ENCODE measurements around the gene NCS1.
"Not testable (repeated sequence)": the region's sequence is repeated elsewhere in the genome, so short reads cannot be mapped to it uniquely, and the experiment has no call there.

Gene NCS1

DNA sequence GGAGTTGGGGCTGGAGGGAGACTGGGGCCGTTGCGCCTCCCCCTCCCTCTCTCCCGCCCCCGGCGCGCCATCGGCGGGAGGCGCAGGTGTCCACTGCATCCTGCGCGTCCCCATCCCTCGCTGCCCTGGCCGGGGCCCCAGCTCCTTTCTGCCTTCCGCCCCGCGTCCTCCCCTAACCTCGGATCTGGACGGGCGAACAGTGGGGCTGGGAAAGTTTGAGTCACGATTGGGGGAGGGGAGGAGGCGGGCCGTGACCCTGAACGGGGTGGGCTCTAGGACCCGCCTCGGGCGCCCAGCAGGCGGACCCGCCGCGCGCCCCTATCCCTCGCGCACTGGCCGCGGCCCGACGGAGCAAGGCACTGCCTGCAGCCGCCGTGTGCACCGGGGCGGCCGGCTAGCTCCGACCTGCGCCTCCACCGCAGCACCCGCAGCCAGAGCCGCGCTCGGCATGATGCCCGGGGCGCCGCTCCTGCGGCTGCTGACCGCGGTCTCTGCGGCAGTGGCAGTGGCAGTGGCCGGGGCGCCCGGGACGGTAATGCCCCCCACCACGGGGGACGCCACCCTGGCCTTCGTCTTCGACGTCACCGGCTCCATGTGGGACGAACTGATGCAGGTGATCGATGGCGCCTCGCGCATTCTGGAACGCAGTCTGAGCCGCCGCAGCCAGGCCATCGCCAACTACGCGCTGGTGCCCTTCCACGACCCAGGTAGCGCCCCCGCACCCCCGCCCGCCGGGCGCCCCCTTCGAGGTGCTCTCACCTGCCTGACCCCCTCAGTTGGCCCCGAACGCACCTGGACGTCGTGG, 93.4 kb downstream of the NCS1 start, which contains the start of gene HMCN2:
TSS of gene HMCN2 (plus strand) at position 330 of the 805 bp plus-strand sequence. CDS start at position 449, 119 bp downstream.
- DNase-seq = no peak

DNA sequence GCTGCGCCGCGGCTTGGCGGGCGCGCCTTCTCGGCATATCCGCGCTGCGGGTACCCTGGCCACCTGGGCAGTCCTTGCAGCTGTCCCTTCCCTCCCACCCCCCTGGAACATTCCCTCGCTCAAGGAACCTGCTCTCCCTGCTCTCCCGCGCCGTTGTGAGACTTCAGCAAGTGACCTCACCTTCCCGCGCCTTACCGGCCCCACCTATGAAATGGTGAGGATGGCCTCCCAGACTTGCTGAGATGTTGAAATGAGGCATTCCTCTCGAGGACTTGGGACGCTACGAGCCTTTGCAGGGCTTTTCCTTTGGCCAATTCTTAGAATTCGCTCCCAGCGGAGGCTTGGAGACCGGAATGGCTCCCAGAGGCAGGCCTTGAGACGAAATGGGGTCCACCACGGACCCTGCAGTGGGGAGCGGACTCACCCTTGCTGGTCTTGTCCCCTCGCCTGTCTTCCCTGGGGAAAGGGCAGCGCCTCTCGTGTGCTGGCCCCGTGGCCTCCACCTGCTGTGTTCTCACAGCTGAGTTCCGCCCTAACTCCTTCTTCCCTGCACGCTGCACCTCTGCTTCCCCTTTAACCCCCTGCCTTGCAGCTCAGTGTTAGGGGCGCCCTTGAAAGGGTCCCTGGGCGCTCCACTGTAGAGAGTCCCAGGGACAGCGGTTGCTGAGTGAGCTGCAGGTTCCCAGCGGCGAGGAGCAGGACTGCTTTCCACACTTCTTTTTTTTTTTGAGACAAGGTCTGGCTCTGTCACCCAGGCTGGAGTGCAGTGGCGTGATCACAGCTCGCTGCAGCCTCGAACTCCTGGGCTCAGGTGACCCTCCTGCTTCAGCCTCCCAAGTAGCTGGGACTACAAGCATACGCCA, 94.3 kb downstream of the NCS1 start:
- DNase-seq = no peak

GRCh38 chr9:130267930-130268329, 95.7 kb downstream of the NCS1 start:
- DNase-seq = no peak

DNA sequence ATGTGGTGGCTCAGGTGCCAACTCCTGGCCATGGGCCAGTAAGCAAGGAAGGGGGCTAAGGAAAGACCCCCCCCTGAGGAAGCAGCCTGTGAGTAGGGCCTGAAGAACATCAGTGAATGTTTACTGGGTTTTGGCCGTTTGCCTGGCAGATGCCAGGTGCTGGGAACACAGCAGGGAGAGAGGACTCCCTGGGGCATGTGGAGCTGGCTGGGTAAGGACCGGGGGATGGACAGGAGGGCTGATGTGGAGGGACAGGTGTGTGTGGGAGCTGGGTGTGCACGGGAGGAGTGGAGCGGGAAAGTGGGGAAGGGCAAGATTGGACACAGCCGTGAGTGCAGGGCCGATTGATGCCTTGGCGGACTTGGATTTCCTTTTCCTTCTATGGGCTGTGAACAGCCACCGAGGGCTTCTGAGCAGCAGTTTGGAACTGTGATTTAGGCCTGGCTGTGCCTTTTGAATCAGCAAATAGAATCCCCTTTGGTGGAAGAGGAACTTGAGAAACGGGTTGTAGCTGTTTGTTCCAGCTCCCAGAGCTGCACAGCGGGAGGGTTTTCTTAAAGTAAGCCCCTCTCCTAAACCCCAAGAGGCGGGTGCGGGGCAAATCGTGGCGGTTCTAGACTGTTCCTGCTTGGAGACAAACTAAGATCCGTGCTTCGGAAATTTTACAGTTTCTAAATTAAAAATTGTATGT, 96.5 kb downstream of the NCS1 start:
- no peak for DNase-seq

GRCh38 chr9:130271473-130271872, 99.3 kb downstream of the NCS1 start:
- DNase-seq = no peak

- DNase-seq = no peak
Observed at GRCh38 chr9:130275156-130275555, 103.0 kb downstream of the NCS1 start.

DNA sequence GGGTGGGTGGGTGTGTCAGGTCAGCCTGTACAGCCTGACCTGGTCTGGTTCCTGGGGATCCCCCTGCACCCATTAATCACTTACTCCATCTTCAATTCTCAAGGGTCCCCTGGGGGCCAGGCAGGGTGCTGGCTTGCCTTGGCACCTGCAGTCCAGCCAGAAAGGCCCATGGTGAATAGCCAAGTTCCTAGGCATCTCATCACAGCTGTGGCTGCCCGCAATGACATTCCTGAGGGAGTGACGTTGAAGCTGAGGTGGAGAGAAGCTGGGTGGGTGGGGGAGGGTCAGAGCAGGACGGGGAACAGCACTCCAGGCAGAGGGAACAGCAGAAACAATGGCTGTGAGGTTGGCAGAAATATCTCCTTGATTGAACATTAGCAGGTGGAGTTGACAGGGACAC, 103.9 kb downstream of the NCS1 start:
- no peak for DNase-seq

- DNase-seq = no peak
Observed at GRCh38 chr9:130276955-130277354, 104.8 kb downstream of the NCS1 start.

GRCh38 chr9:130277525-130277924, 105.3 kb downstream of the NCS1 start:
- not testable (repeated sequence) for DNase-seq

GRCh38 chr9:130283539-130284248, 111.5 kb downstream of the NCS1 start:
- no peak for DNase-seq

- no peak for DNase-seq
Observed at GRCh38 chr9:130284249-130284625, 112.0 kb downstream of the NCS1 start.

GRCh38 chr9:130284690-130285089, 112.5 kb downstream of the NCS1 start:
- DNase-seq = no peak

- no peak for DNase-seq
Observed at GRCh38 chr9:130285271-130285670, 113.1 kb downstream of the NCS1 start.

GRCh38 chr9:130286072-130286770, 114.0 kb downstream of the NCS1 start:
- no peak for DNase-seq
